A375 (cell line): ENCODE data around the gene KLHL2. TPM values are rescaled to one million over a fixed set of nuclear protein-coding genes. Genes with fewer than 3 reads are reported as not detected.

Experiments
- small RNA-seq: library from RNA; depleted of rRNA; stranded (forward); fragments of <200 nt; gene quantifications from one replicate; pipeline ENCODE3, GENCODE V24; 2014
- total RNA-seq: library from RNA; depleted of rRNA; stranded (reverse); fragments of >200 nt; shearing (Covaris generic); gene quantifications from 2 replicates; pipeline ENCODE4 v1.2.3, GENCODE V29; 2014; rRNA removed

Gene KLHL2
- total RNA-seq: 12.5 and 16.9 TPM in 2 replicates

GRCh38 chr4:165207431-165208220 is at the start of gene KLHL2:
Gene KLHL2, plus strand, starts transcription at chr4:165207561. Its CDS starts 316 bp downstream, at chr4:165207877.

GRCh38 chr4:165327211-165328100 is 120.1 kb downstream of the KLHL2 start, which contains the start of gene MSMO1:
Gene MSMO1, plus strand, starts transcription at chr4:165327669. Its CDS starts 5,702 bp downstream, at chr4:165333371.

Small RNAs within 50 kb of the gene (small RNA-seq; reads per million reads assigned to genes)
- not detected for gene RNU4-87P

Other genes with a start within 250 kb of the KLHL2 start
- gene TRIM61, start 229.9 kb upstream of the KLHL2 start, total RNA-seq: not detected in 2 replicates
- 0.19 TPM in 1 of 2 replicates, not detected in the other for gene TRIM60, start 175.6 kb upstream of the KLHL2 start, total RNA-seq
- gene TRIM75, start 153.7 kb upstream of the KLHL2 start, total RNA-seq: not detected in 2 replicates
- gene TMEM192, start 94.7 kb upstream of the KLHL2 start, total RNA-seq: 8.1 and 10.6 TPM in 2 replicates
- gene MSMO1, start 120.1 kb downstream of the KLHL2 start, total RNA-seq: 8.1 and 11.8 TPM in 2 replicates
- 9.6 and 11.4 TPM in 2 replicates for gene CPE, start 171.4 kb downstream of the KLHL2 start, total RNA-seq